Measurements from ENCODE around the gene EVC2. TPM values are rescaled to one million over a fixed set of nuclear protein-coding genes. Genes with fewer than 3 reads are reported as not detected.

EVC2 gene
- polyA plus RNA-seq, 1 donor (not counting 4 experiments of a cell fraction or from before 2014, with no cell fraction given), result 1.7 TPM

GRCh38 chr4:5755161-5755560, 46.8 kb upstream of the EVC2 start:
- Histone ChIP-seq H3K9ac (ENCODE audit: control insufficient read depth, extremely low read depth, insufficient read depth, low read length) (no peak overlapping the region), H3K27me3 (ENCODE audit: control insufficient read depth, extremely low read depth, insufficient read depth, low read length) (no peaks in the 10 kb centered on the region), H3K79me2 (ENCODE audit: control insufficient read depth, insufficient read depth, low read length) (peaks cover 3% of the 10 kb centered on the region), H3K4me2 (ENCODE audit: control insufficient read depth, extremely low read depth, insufficient read depth, low read depth, low read length) (no peak overlapping the region), H3K4me1 (ENCODE audit: control insufficient read depth, extremely low read depth, insufficient read depth, low read length) (peaks cover 42% of the 10 kb centered on the region), H3K4me3 (ENCODE audit: control insufficient read depth in 2 of 3, extremely low read depth in 1 of 3, insufficient read depth in 2 of 3, low read depth in 1 of 3, low read length in 3 of 3) (no peak overlapping the region), H3K9me3 (ENCODE audit: control insufficient read depth, low read depth, low read length) (peaks cover 6% of the 10 kb centered on the region), H3K27ac (ENCODE audit: control insufficient read depth, insufficient read depth, low read length) (no peak overlapping the region), H4K20me1 (ENCODE audit: control insufficient read depth, extremely low read depth, insufficient read depth, low read length) (no peaks in the 10 kb centered on the region), H2AFZ (ENCODE audit: control insufficient read depth, low read length) (no peak overlapping the region), H3K36me3 (ENCODE audit: control insufficient read depth in 2 of 2, extremely low read depth in 1 of 2, insufficient read depth in 2 of 2, low read length in 2 of 2) (peaks cover 32 to 66% of the 10 kb centered on the region in 2 experiments), H3K9me1 (ENCODE audit: control insufficient read depth, extremely low read depth, insufficient read depth, low read length) (no peaks in the 10 kb centered on the region)
- no peak for FAIRE-seq
- DNase-seq (ENCODE audit: low read depth, low spot score), result no peak
- TF ChIP-seq CTCF (optimal IDR thresholded peaks at IDR 0.05 in 1 of 3, IDR thresholded peaks at IDR 0.05 in 1 of 3, conservative IDR thresholded peaks at IDR 0.05 in 1 of 3; ENCODE audit: extremely low read depth in 1 of 3, insufficient read depth in 2 of 3, low read length in 3 of 3) (no peak), EZH2 (IDR thresholded peaks at IDR 0.05; ENCODE audit: low read length) (no peak)
- dilution Hi-C loops (cut with MboI; ENCODE audit: extremely low pct_ligation_motif_present, low sequenced_read_pairs), result no loop called here

GRCh38 chr4:5754529-5754881, 46.1 kb upstream of the EVC2 start:
- Histone ChIP-seq H3K27me3 (ENCODE audit: control insufficient read depth, extremely low read depth, insufficient read depth, low read length) (no peaks in the 10 kb centered on the region), H3K27ac (ENCODE audit: control insufficient read depth, insufficient read depth, low read length) (peak overlapping the region; percentile 63), H3K9me3 (ENCODE audit: control insufficient read depth, low read depth, low read length) (peaks cover 6% of the 10 kb centered on the region), H2AFZ (ENCODE audit: control insufficient read depth, low read length) (no peak overlapping the region), H4K20me1 (ENCODE audit: control insufficient read depth, extremely low read depth, insufficient read depth, low read length) (no peaks in the 10 kb centered on the region), H3K36me3 (ENCODE audit: control insufficient read depth in 2 of 2, extremely low read depth in 1 of 2, insufficient read depth in 2 of 2, low read length in 2 of 2) (peaks cover 37 to 68% of the 10 kb centered on the region in 2 experiments), H3K79me2 (ENCODE audit: control insufficient read depth, insufficient read depth, low read length) (no peaks in the 10 kb centered on the region), H3K4me2 (ENCODE audit: control insufficient read depth, extremely low read depth, insufficient read depth, low read depth, low read length) (no peak overlapping the region), H3K4me3 (ENCODE audit: control insufficient read depth in 2 of 3, extremely low read depth in 1 of 3, insufficient read depth in 2 of 3, low read depth in 1 of 3, low read length in 3 of 3) (no peak overlapping the region), H3K4me1 (ENCODE audit: control insufficient read depth, extremely low read depth, insufficient read depth, low read length) (peaks cover 35% of the 10 kb centered on the region), H3K9ac (ENCODE audit: control insufficient read depth, extremely low read depth, insufficient read depth, low read length) (peak overlapping the region; percentile 36), H3K9me1 (ENCODE audit: control insufficient read depth, extremely low read depth, insufficient read depth, low read length) (no peaks in the 10 kb centered on the region)
- FAIRE-seq (no peak), DNase-seq (ENCODE audit: low read depth, low spot score) (no peak)
- TF ChIP-seq CTCF (optimal IDR thresholded peaks at IDR 0.05 in 1 of 3, IDR thresholded peaks at IDR 0.05 in 1 of 3, conservative IDR thresholded peaks at IDR 0.05 in 1 of 3; ENCODE audit: extremely low read depth in 1 of 3, insufficient read depth in 2 of 3, low read length in 3 of 3) (no peak), EZH2 (IDR thresholded peaks at IDR 0.05; ENCODE audit: low read length) (no peak)
- dilution Hi-C loops (cut with MboI; ENCODE audit: extremely low pct_ligation_motif_present, low sequenced_read_pairs), result no loop called here
